Measurements from ENCODE around the gene TMEM170B. TPM values are rescaled to one million over a fixed set of nuclear protein-coding genes. Genes with fewer than 3 reads are reported as not detected.
A peak's percentile ranks its signal among the peaks of the same experiment; 100 is the strongest.

TMEM170B gene
- total and polyA plus RNA-seq, 8 donors: 0.29 to 8.4 (median 1.1) TPM

GRCh38 chr6:11509471-11509870 is 28.1 kb upstream of the TMEM170B start:
- 89 to 97% (median 92%) methylated on average over 3 of the region's 3 CpGs for WGBS, 5 donors

GRCh38 chr6:11514672-11515071 is 22.9 kb upstream of the TMEM170B start:
- no peak for DNase-seq
- TF ChIP-seq CTCF (IDR thresholded peaks at IDR 0.05) (no peak), POLR2AphosphoS5 (IDR thresholded peaks at IDR 0.05) (no peak), POLR2A (IDR thresholded peaks at IDR 0.05) (no peak), EP300 (IDR thresholded peaks at IDR 0.05) (no peak)
- 59 to 90% (median 83%) methylated on average over 3 of the region's 3 CpGs for WGBS, 5 donors
- H3K27me3 ChIP-seq: no peaks in the 10 kb centered on the region
- H3K27ac ChIP-seq: no peak overlapping the region
- H3K4me3 ChIP-seq: no peak overlapping the region
- intact Hi-C loops (cut with DNase I; ENCODE audit: low total_unique reads): no loop called here
- no peaks in the 10 kb centered on the region for H3K36me3 ChIP-seq
- H3K4me1 ChIP-seq: no peaks in the 10 kb centered on the region
- peaks cover 0 to 11% (median 7%) of the 10 kb centered on the region in 4 donors for H3K9me3 ChIP-seq

More at GRCh38 chr6:11509471-11509870, 28.1 kb upstream of the TMEM170B start:
- Histone ChIP-seq H3K4me3 (no peak overlapping the region), H3K36me3 (no peaks in the 10 kb centered on the region), H3K4me1 (no peaks in the 10 kb centered on the region), H3K9me3 (peaks cover 0 to 4% (median 0%) of the 10 kb centered on the region in 4 donors), H3K27ac (no peak overlapping the region), H3K27me3 (no peaks in the 10 kb centered on the region)
- DNase-seq: no peak
- intact Hi-C loops (cut with DNase I; ENCODE audit: low total_unique reads): no loop called here
- TF ChIP-seq POLR2AphosphoS5 (IDR thresholded peaks at IDR 0.05) (no peak), CTCF (IDR thresholded peaks at IDR 0.05) (no peak), POLR2A (IDR thresholded peaks at IDR 0.05) (no peak), EP300 (IDR thresholded peaks at IDR 0.05) (no peak)

GRCh38 chr6:11515763-11516162 is 21.8 kb upstream of the TMEM170B start:
- Histone ChIP-seq H3K27me3 (no peaks in the 10 kb centered on the region), H3K9me3 (peaks cover 0 to 11% (median 7%) of the 10 kb centered on the region in 4 donors), H3K4me3 (no peak overlapping the region), H3K36me3 (no peaks in the 10 kb centered on the region), H3K27ac (no peak overlapping the region), H3K4me1 (no peaks in the 10 kb centered on the region)
- DNase-seq: no peak
- intact Hi-C loops (cut with DNase I; ENCODE audit: low total_unique reads): no loop called here
- TF ChIP-seq POLR2A (IDR thresholded peaks at IDR 0.05) (no peak), POLR2AphosphoS5 (IDR thresholded peaks at IDR 0.05) (no peak), EP300 (IDR thresholded peaks at IDR 0.05) (no peak), CTCF (IDR thresholded peaks at IDR 0.05) (no peak)
- 20 to 48% (median 33%) methylated on average over 3 of the region's 3 CpGs for WGBS, 5 donors

- no peak overlapping the region for H3K27ac ChIP-seq
- no peak overlapping the region for H3K4me3 ChIP-seq
- H3K36me3 ChIP-seq: no peaks in the 10 kb centered on the region
- intact Hi-C loops (cut with DNase I; ENCODE audit: low total_unique reads): no loop called here
- WGBS, 5 donors: 85 to 93% (median 92%) methylated on average over 4 of the region's 4 CpGs
- peaks cover 0 to 4% (median under 1%) of the 10 kb centered on the region in 4 donors for H3K9me3 ChIP-seq
- DNase-seq: peak in 1 of 2 donors; percentile 20
- peaks cover 0 to 4% (median 0%) of the 10 kb centered on the region in 4 donors for H3K4me1 ChIP-seq
- H3K27me3 ChIP-seq: no peaks in the 10 kb centered on the region
- TF ChIP-seq POLR2A (IDR thresholded peaks at IDR 0.05) (no peak), POLR2AphosphoS5 (IDR thresholded peaks at IDR 0.05) (no peak), CTCF (IDR thresholded peaks at IDR 0.05) (no peak), EP300 (IDR thresholded peaks at IDR 0.05) (no peak)
Observed at GRCh38 chr6:11522812-11523605, 14.5 kb upstream of the TMEM170B start.
